Cardiac muscle cell (in vitro differentiated cells and primary cell): Measurements from ENCODE around the gene ELOA. TPM values are rescaled to one million over a fixed set of nuclear protein-coding genes. Genes with fewer than 3 reads are reported as not detected.

Experiments
- DNase-seq, 2 donors: peaks; one replicate each; pipeline versions ENCODE4 v3.0.0 to v3.0.0-alpha.2; 2010 to 2017; ENCODE audit warnings: low read depth in 1 of 2, low spot score in 1 of 2
- H3K27ac ChIP-seq: fragments of 200-600 bp; sonication (generic); 2 replicates; pipeline ENCODE4 v1.5.1; 2016
- H3K27me3 ChIP-seq: fragments of 200-600 bp; sonication (generic); 2 replicates; pipeline ENCODE4 v1.6.0; 2016; ENCODE audit warnings: control low read depth
- H3K36me3 ChIP-seq: fragments of 200-600 bp; sonication (generic); 2 replicates; pipeline ENCODE4 v1.5.1; 2016; ENCODE audit warnings: control low read depth
- H3K4me1 ChIP-seq: fragments of 200-600 bp; sonication (generic); 2 replicates; pipeline ENCODE4 v1.8.1; 2017; ENCODE audit warnings: low read depth, mild to moderate bottlenecking, mixed run types
- H3K4me3 ChIP-seq: fragments of 200-600 bp; sonication (generic); 2 replicates; pipeline ENCODE4 v1.5.1; 2016; ENCODE audit warnings: mild to moderate bottlenecking
- H3K9me3 ChIP-seq: fragments of 200-600 bp; sonication (generic); 2 replicates; pipeline ENCODE4 v1.5.1; 2017; ENCODE audit warnings: low read depth, mild to moderate bottlenecking, control low read depth
- polyA plus RNA-seq: library from polyadenylated mRNA; unstranded; fragments of >200 nt; fragmentation: Nextera tagmentation; extraction: Ambion mirVana; gene quantifications from 2 replicates; pipeline ENCODE4 v1.2.1, GENCODE V29; 2016
- total RNA-seq: library from RNA; depleted of rRNA; stranded (reverse); fragments of >200 nt; gene quantifications from 2 replicates; pipeline ENCODE4 v1.2.3, GENCODE V29; 2016
- TF ChIP-seq, protein P1 (sequence below): IDR thresholded peaks from 2 replicates; pipeline ENCODE4 v1.5.1; 2012; ENCODE audit warnings: low read depth, mild to moderate bottlenecking, low read length

Gene ELOA
- total and polyA plus RNA-seq, 2 experiments from 2014 or later, result 34.8 to 42.1 TPM

DNA sequence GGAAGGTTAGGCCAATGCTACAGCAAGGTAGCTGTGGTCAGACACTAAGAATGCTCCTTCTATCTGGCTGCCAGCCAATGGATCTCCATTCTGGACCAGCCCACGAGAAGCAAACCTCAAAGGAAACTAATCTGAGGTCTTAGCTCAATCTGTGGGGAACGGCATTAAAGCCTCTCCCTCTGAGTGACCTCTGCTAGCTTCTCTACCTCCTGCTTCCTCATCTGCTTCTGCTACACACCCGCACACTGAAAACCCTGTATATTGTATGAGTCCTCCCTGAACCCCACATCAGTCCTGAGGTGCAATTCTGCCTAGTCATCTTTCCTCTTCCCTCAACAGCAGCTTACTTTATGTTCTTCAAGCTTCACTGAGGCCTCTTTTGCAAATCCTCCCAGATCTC is 64.2 kb downstream of the ELOA start:
- TF ChIP-seq, protein P1, sequence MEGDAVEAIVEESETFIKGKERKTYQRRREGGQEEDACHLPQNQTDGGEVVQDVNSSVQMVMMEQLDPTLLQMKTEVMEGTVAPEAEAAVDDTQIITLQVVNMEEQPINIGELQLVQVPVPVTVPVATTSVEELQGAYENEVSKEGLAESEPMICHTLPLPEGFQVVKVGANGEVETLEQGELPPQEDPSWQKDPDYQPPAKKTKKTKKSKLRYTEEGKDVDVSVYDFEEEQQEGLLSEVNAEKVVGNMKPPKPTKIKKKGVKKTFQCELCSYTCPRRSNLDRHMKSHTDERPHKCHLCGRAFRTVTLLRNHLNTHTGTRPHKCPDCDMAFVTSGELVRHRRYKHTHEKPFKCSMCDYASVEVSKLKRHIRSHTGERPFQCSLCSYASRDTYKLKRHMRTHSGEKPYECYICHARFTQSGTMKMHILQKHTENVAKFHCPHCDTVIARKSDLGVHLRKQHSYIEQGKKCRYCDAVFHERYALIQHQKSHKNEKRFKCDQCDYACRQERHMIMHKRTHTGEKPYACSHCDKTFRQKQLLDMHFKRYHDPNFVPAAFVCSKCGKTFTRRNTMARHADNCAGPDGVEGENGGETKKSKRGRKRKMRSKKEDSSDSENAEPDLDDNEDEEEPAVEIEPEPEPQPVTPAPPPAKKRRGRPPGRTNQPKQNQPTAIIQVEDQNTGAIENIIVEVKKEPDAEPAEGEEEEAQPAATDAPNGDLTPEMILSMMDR, result no peak
- no peaks in the 10 kb centered on the region for H3K27me3 ChIP-seq
- peaks cover 3% of the 10 kb centered on the region for H3K36me3 ChIP-seq
- no peaks in the 10 kb centered on the region for H3K4me1 ChIP-seq
- DNase-seq, result no peak
- no peak overlapping the region for H3K27ac ChIP-seq
- H3K4me3 ChIP-seq, result no peak overlapping the region
- H3K9me3 ChIP-seq, result no peaks in the 10 kb centered on the region

DNA sequence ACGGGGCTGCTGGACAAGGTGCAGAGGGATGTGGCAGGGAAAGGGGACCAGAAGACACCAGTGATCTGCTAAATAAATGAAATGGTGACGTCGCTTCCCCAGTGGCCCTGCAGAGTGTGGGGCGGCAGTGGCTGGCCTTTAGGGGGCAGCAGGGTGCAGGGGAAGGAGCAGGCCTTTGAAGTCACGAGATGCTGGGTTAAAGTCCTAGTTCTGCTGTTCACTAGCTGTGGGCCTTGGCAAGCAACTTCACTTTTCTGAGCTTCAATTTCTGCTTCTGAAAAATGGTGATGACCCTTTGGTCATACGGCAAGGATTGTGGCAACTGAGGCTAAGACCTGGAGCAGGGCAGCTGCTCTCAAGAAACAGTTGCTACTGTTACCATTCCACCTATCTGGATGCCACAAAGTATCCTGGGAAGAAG is 66.5 kb downstream of the ELOA start:
- Histone ChIP-seq H3K9me3 (no peaks in the 10 kb centered on the region), H3K4me1 (no peaks in the 10 kb centered on the region), H3K36me3 (peaks cover 14% of the 10 kb centered on the region), H3K4me3 (no peak overlapping the region), H3K27ac (no peak overlapping the region), H3K27me3 (no peaks in the 10 kb centered on the region)
- DNase-seq, result peak; percentile 74 to 76
- TF ChIP-seq, protein P1, result peak; percentile 82

DNA sequence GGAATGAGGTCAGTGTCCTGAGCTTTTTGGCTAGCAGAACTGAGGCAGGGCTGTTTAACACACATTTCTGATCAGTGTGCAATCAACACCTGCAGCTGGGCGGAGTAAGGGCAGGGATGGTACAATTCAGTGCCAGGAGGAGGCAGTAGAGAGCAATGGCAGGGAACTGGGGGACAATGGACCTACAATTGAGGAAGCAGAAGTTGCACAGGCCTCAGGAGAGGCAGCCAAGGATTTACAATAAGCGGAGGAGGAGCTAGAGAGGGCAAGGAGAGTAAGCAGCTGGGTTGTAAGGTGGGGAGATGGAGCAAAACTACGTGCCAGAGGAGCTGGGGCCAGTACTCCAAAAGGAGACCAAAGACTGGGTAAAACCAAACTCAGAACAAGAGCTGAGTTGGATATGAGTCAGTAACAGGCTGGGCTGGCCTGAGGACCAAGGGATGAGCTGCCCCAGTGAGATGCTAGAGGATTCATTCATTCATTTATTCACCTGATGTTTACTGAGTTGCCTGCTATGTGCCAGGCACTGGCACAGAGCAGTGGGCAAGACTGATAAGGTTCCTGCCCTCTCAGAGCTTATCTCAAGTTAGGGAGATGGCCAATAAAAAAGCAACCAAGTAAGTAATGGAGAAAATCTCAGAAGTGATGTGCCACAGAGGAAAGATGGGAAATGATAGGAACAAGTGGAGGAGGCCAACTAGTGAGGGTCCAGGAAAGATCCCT is 67.7 kb downstream of the ELOA start:
- no peaks in the 10 kb centered on the region for H3K27me3 ChIP-seq
- no peak overlapping the region for H3K27ac ChIP-seq
- TF ChIP-seq, protein P1, result peak; percentile 54
- peak; percentile 41 for DNase-seq
- no peak overlapping the region for H3K4me3 ChIP-seq
- peaks cover 17% of the 10 kb centered on the region for H3K36me3 ChIP-seq
- H3K4me1 ChIP-seq, result no peaks in the 10 kb centered on the region
- no peaks in the 10 kb centered on the region for H3K9me3 ChIP-seq

Other genes with a start within 250 kb of the ELOA start
- 2.1 and 2.5 TPM in 2 replicates for gene E2F2, start 212.2 kb upstream of the ELOA start, total RNA-seq
- 2.2 and 2.7 TPM in 2 replicates for gene E2F2, start 212.2 kb upstream of the ELOA start, polyA plus RNA-seq
- 698 and 784 TPM in 2 replicates for gene ID3, start 184.0 kb upstream of the ELOA start, total RNA-seq
- gene ID3, start 184.0 kb upstream of the ELOA start, polyA plus RNA-seq, result 703 and 1,027 TPM in 2 replicates
- gene RPL11, start 51.7 kb upstream of the ELOA start, total RNA-seq, result 1,294 and 1,627 TPM in 2 replicates
- gene RPL11, start 51.7 kb upstream of the ELOA start, polyA plus RNA-seq, result 590 and 630 TPM in 2 replicates
- gene PITHD1, start 34.9 kb downstream of the ELOA start, total RNA-seq, result 71.7 and 99.6 TPM in 2 replicates
- 48.1 and 61.4 TPM in 2 replicates for gene PITHD1, start 34.9 kb downstream of the ELOA start, polyA plus RNA-seq
- 73.6 and 131 TPM in 2 replicates for gene LYPLA2, start 47.7 kb downstream of the ELOA start, total RNA-seq
- gene LYPLA2, start 47.7 kb downstream of the ELOA start, polyA plus RNA-seq, result 124 and 150 TPM in 2 replicates
- gene GALE, start 57.3 kb downstream of the ELOA start, total RNA-seq, result 25.8 and 53.3 TPM in 2 replicates
- 38.7 and 65.7 TPM in 2 replicates for gene GALE, start 57.3 kb downstream of the ELOA start, polyA plus RNA-seq
- 45.3 and 47.6 TPM in 2 replicates for gene HMGCL, start 82.0 kb downstream of the ELOA start, total RNA-seq
- 68.8 and 74.3 TPM in 2 replicates for gene HMGCL, start 82.0 kb downstream of the ELOA start, polyA plus RNA-seq
- 23.0 and 25.0 TPM in 2 replicates for gene FUCA1, start 124.8 kb downstream of the ELOA start, total RNA-seq
- 36.6 and 40.4 TPM in 2 replicates for gene FUCA1, start 124.8 kb downstream of the ELOA start, polyA plus RNA-seq
- gene CNR2, start 169.9 kb downstream of the ELOA start, total RNA-seq, result not detected in 2 replicates
- not detected in 2 replicates for gene CNR2, start 169.9 kb downstream of the ELOA start, polyA plus RNA-seq
- gene PNRC2, start 216.4 kb downstream of the ELOA start, total RNA-seq, result 77.1 and 87.9 TPM in 2 replicates
- 71.7 and 88.5 TPM in 2 replicates for gene PNRC2, start 216.4 kb downstream of the ELOA start, polyA plus RNA-seq
- gene SRSF10, start 236.9 kb downstream of the ELOA start, total RNA-seq, result 107 and 134 TPM in 2 replicates
- 181 and 192 TPM in 2 replicates for gene SRSF10, start 236.9 kb downstream of the ELOA start, polyA plus RNA-seq